OCI-LY3 (cell line): Measurements from ENCODE around the gene RPL9.

Experiments used
- CTCF ChIP-seq: fragments of 200-600, 300-600 bp; sonication (generic); IDR thresholded peaks from 2 replicates; pipeline ENCODE4 v1.5.1; 2014; ENCODE audit warnings: antibody characterized with exemption, low read length, low read depth
- EZH2phosphoT487 ChIP-seq: fragments of 200-600 bp; shearing (Covaris generic); IDR thresholded peaks from 2 replicates; pipeline ENCODE4 v1.6.1; 2018; ENCODE audit warnings: antibody characterized with exemption, mixed run types, low read depth

- TF ChIP-seq CTCF, result no peak
- no peak for TF ChIP-seq EZH2phosphoT487
Measured at GRCh38 chr4:39446483-39446841, 12.3 kb downstream of the RPL9 start.
